Omental fat pad (tissue), 4 donors: ENCODE data around the gene DUOX1. TPM values are rescaled to one million over a fixed set of nuclear protein-coding genes. Genes with fewer than 3 reads are reported as not detected.

Experiments
- ATAC-seq: fragments of 150-250 bp; one replicate; pipeline ENCODE4 v1.9.1; 2016; ENCODE audit warnings: mild to moderate bottlenecking, moderate library complexity; ENCODE audit not compliant: low FRiP score
- DNase-seq: peaks from one replicate; pipeline ENCODE4 v3.0.0-alpha.2; 2019; ENCODE audit warnings: low spot score
- total RNA-seq, 4 donors: library from RNA; depleted of rRNA; stranded (reverse); fragments of >200 nt; gene quantifications; one replicate each; pipeline ENCODE4 v1.1.0, GENCODE V29; 2016
- TF ChIP-seq, protein P1 (sequence below), 3 donors: fragments of 450-650 bp; IDR thresholded peaks; one replicate each; pipeline ENCODE4 v1.5.1; 2016 to 2017; ENCODE audit warnings: antibody characterized with exemption in 3 of 3, mild to moderate bottlenecking in 3 of 3, moderate library complexity in 2 of 3

The DUOX1 gene
- total RNA-seq, 4 donors from 2014 or later: 1.4 to 6.9 (median 2.0) TPM

DNA sequence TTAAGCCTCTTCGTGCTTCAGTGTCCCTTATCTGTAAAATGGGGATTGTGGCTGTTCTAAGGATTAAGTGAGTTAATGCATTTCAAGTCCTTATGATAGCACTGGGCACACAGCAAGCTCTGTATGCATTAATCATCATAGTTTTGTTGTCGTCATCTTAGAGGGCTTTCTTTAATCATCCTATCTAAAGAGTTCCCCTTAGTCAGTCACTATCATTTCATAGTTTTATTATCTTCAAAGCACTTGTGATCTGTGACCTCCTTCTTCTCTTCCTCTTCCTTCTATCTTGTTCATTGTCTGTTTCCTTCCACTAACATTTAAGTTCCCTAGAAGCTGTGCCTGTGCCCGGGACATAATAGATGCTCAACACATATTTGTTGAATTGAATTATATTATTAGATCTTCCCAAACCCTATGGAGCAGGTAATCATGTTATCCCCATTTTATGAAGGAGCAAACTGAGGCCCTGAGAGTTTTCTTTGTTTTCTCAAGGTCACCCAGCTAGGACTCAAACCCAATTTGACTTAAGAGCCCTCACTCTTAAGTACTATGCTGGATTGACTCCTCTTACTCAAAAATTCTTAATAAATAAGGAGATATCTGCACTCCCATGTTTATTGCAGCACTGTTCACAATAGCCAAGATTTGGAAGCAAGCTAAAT lies 40.0 kb upstream of the DUOX1 start:
- ATAC-seq (no peak), DNase-seq (no peak)
- TF ChIP-seq, protein P1, sequence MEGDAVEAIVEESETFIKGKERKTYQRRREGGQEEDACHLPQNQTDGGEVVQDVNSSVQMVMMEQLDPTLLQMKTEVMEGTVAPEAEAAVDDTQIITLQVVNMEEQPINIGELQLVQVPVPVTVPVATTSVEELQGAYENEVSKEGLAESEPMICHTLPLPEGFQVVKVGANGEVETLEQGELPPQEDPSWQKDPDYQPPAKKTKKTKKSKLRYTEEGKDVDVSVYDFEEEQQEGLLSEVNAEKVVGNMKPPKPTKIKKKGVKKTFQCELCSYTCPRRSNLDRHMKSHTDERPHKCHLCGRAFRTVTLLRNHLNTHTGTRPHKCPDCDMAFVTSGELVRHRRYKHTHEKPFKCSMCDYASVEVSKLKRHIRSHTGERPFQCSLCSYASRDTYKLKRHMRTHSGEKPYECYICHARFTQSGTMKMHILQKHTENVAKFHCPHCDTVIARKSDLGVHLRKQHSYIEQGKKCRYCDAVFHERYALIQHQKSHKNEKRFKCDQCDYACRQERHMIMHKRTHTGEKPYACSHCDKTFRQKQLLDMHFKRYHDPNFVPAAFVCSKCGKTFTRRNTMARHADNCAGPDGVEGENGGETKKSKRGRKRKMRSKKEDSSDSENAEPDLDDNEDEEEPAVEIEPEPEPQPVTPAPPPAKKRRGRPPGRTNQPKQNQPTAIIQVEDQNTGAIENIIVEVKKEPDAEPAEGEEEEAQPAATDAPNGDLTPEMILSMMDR (IDR thresholded peaks at IDR 0.05): no peak

GRCh38 chr15:45091161-45091560 lies 38.6 kb upstream of the DUOX1 start:
- TF ChIP-seq, protein P1 (IDR thresholded peaks at IDR 0.05): no peak
- ATAC-seq: no peak
- DNase-seq: no peak

GRCh38 chr15:45091576-45091975 lies 38.2 kb upstream of the DUOX1 start:
- ATAC-seq: no peak
- DNase-seq: no peak
- TF ChIP-seq, protein P1 (IDR thresholded peaks at IDR 0.05): no peak

DNA sequence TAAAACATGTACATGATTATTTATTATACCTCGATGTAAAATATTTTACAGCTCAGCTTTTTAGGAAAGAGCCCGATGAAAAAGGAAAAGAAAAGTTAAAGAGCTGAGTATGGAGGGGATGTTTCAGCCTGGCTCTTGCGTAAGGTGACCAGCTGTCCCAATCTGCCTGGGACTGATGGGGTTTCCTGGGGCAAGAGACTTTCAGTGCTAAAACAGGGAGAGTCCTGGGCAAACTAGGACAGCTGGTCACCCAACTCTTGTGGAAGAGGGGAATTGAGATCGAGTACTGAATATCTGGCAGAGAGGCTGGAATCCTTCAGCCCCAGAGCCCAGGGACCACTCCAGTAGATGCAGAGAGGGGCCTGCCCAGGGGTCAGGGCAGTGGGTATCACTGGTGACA lies 36.8 kb upstream of the DUOX1 start:
- TF ChIP-seq, protein P1 (IDR thresholded peaks at IDR 0.05): no peak
- DNase-seq: no peak
- no peak for ATAC-seq

DNA sequence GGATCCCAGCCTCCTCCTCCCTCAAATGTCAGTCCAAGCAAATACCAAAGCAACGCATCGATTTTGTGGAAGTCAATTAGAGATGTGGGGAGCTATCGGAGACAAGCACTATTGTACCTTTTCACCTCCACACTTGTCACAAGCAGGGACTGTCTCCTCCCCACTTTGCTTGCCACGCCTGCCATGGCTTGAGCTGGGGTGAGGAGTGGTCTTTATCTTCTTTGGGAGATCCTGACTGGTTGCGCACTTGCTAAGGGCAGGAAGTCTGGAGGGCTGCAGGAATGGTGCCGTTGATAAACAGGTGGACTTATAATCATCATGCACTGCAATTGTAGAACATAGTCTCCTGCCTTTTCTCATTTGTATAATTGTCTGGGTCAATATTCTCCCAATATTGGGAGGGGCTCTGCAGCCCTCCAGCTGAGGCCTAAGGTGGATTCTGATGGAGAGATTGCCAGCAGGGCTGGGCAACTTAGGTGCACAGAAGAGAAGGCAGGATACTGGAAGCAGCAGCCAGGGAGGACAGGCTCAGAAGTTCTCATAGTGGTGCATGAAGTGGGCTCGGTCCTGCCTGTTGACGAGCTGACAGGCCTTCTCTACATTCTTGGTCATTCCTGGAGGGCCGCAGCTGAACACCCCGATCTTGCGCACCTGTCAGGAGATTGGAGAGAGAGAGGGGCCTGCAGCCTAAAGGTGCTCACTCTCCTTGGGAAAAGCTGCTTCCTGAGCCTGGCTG lies 36.0 kb upstream of the DUOX1 start:
- TF ChIP-seq, protein P1 (IDR thresholded peaks at IDR 0.05): no peak
- DNase-seq (no peak), ATAC-seq (no peak)

DNA sequence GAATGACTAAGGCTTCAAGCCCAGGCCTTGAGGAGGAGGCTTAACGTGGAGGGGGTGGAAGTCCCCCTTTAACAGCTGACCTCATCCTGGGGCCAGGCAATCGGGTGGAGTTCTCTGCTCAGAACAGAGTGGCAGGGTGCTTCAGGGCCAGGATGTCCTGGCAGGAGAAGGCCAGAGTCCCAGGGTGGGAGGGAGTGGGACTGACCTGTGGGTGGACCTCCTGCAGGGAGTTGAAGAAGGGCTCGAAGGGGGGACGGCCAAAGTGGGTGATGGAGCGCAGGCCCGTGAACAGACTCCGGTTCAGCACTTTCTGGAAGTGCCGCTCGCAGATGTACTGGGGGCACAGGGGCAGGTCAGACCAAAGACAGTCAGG lies 35.5 kb upstream of the DUOX1 start:
- TF ChIP-seq, protein P1 (IDR thresholded peaks at IDR 0.05): no peak
- DNase-seq: no peak
- ATAC-seq: no peak

- DNase-seq (no peak), ATAC-seq (no peak)
- TF ChIP-seq, protein P1 (IDR thresholded peaks at IDR 0.05): no peak
These were observed 34.1 kb upstream of the DUOX1 start for GRCh38 chr15:45095661-45096060.
